OCI-LY7 (cell line): Measurements from ENCODE around the gene CEMIP2. TPM values are rescaled to one million over a fixed set of nuclear protein-coding genes. Genes with fewer than 3 reads are reported as not detected.

ENCODE experiments used
- BruUV-seq: library from RNA; stranded (reverse); fragments of 400-500 nt; replicated peaks from 2 replicates; lab custom pipeline; 2021; lab: Mats Ljungman, UMichigan
- CTCF ChIA-PET: fragments of 300-600 bp; sonication (Branson Sonifier 250); formaldehyde crosslinking; loops from one replicate; lab custom pipeline; 2022; ENCODE audit warnings: antibody characterized with exemption; ENCODE audit not compliant: unreplicated experiment; lab: Charles Lee
- POLR2A ChIA-PET: fragments of 300-600 bp; sonication (Branson Sonifier 250); formaldehyde crosslinking; loops from one replicate; lab custom pipeline; 2022; ENCODE audit warnings: antibody characterized with exemption; lab: Charles Lee
- DNase-seq: peaks from one replicate; pipeline ENCODE4 v3.0.0-alpha.2; 2015; ENCODE audit warnings: low spot score
- H2AFZ ChIP-seq: fragments of 200-600 bp; sonication (generic), shearing (Covaris generic); 2 replicates; pipeline ENCODE4 v1.6.1; 2014; ENCODE audit warnings: mild to moderate bottlenecking, antibody characterized with exemption, low read length, moderate library complexity
- H3K27ac ChIP-seq: fragments of 200-600 bp; sonication (generic); 2 replicates; pipeline ENCODE4 v1.5.1; 2014; ENCODE audit warnings: mixed run types, low read depth, mild to moderate bottlenecking, moderate library complexity, low read length, inconsistent platforms; ENCODE audit not compliant: poor library complexity, severe bottlenecking
- H3K36me3 ChIP-seq: fragments of 200-600 bp; sonication (generic); 2 replicates; pipeline ENCODE4 v1.6.1; 2014; ENCODE audit warnings: mild to moderate bottlenecking, antibody characterized with exemption, low read length, moderate library complexity, mixed read lengths; ENCODE audit not compliant: insufficient read depth
- H3K4me1 ChIP-seq: fragments of 200-600 bp; sonication (generic); 2 replicates; pipeline ENCODE4 v1.5.1; 2014; ENCODE audit warnings: mild to moderate bottlenecking, low read length; ENCODE audit not compliant: insufficient read depth, poor library complexity, severe bottlenecking
- H3K4me2 ChIP-seq: fragments of 200-600 bp; sonication (generic); 2 replicates; pipeline ENCODE4 v1.6.1; 2014; ENCODE audit warnings: mild to moderate bottlenecking, low read length
- H3K4me3 ChIP-seq: fragments of 200-600 bp; sonication (generic); 2 replicates; pipeline ENCODE4 v1.5.1; 2014; ENCODE audit warnings: mild to moderate bottlenecking, low read depth, low read length; ENCODE audit not compliant: poor library complexity, severe bottlenecking
- H3K79me2 ChIP-seq: fragments of 200-600 bp; sonication (generic); 2 replicates; pipeline ENCODE4 v1.6.1; 2016; ENCODE audit warnings: low read depth, mild to moderate bottlenecking, low read length, moderate library complexity, mixed read lengths; ENCODE audit not compliant: insufficient read depth
- H3K9me2 ChIP-seq: fragments of 200-600 bp; sonication (generic); 2 replicates; pipeline ENCODE4 v1.6.1; 2016; ENCODE audit warnings: mild to moderate bottlenecking, low read length, mixed read lengths; ENCODE audit not compliant: insufficient read depth
- H3K9me3 ChIP-seq: fragments of 200-600 bp; sonication (generic); 2 replicates; pipeline ENCODE4 v1.6.1; 2014; ENCODE audit warnings: mild to moderate bottlenecking, mixed run types, low read length, mixed read lengths
- H4K20me1 ChIP-seq: fragments of 200-600 bp; sonication (generic); 2 replicates; pipeline ENCODE4 v1.6.1; 2014; ENCODE audit warnings: mild to moderate bottlenecking, antibody characterized with exemption, low read length, moderate library complexity, mixed read lengths; ENCODE audit not compliant: insufficient read depth
- CTCF ChIP-seq: fragments of 200-600 bp; sonication (generic); conservative IDR thresholded peaks from 2 replicates; pipeline ENCODE4 v1.5.1; 2014; ENCODE audit warnings: mild to moderate bottlenecking, antibody characterized with exemption, low read length, moderate library complexity, mixed read lengths
- EZH2phosphoT487 ChIP-seq: fragments of 200-600 bp; sonication (generic); IDR thresholded peaks from 2 replicates; pipeline ENCODE4 v1.6.1; 2018; ENCODE audit warnings: low read depth, borderline replicate concordance, mild to moderate bottlenecking, mixed run types, antibody characterized with exemption, low read length, moderate library complexity, mixed read lengths
- intact Hi-C: fragments of 100-400 bp; cut with micrococcal nuclease; formaldehyde crosslinking; loops from one replicate; pipeline ENCODE4 v1.10.0; 2022; ENCODE audit not compliant: unreplicated experiment
- total RNA-seq, 2 experiments: library from RNA; depleted of rRNA in 1 of 2; stranded (reverse); fragments of >200 nt in 1 of 2; shearing (Covaris generic) in 1 of 2; gene quantifications; 2 replicates each; pipeline ENCODE4 v1.2.3, GENCODE V29; 2014 to 2022

Gene CEMIP2
- total RNA-seq, 2 experiments from 2014 or later: 1.8 to 4.8 TPM

DNA sequence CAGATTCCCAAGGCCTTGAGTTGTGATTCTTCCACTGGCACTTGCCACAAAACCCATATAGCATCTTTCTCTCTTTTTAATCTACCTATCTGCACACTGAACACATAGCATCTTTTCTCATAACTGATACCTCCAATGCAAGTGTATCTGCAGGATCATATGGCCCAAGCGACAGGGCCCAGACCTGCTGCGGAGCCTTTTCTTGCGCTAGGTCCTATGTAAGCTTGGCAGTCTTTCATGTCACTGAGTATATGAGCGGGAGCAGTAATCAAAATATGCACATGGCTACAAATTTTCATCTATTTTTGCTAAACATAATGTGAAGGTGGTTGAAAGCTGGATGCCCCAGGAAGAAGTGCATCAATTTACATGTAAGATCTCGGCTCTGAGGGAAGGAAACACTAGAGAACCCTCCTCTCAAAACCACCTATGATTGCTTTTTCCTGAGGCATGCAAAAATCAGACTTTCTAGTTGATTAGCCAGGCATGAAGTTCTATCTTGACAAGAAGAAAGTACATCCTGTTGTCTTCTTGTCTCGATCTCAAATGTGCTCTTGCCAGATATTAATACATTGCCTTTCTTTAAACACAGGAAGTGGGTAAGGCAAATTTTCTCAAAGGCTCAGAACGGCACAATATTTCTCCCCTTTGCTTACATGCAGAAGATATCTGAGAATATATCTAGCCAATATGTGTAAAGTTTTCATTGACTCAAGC, 26.9 kb upstream of the CEMIP2 start:
- peak overlapping the region; percentile 49 for H3K4me3 ChIP-seq
- intact Hi-C loops: loop anchor here (1.0 to 5.0 kb wide), 3 partner anchors 12 to 562 kb away; no protein-coding TSS in a partner anchor

DNA sequence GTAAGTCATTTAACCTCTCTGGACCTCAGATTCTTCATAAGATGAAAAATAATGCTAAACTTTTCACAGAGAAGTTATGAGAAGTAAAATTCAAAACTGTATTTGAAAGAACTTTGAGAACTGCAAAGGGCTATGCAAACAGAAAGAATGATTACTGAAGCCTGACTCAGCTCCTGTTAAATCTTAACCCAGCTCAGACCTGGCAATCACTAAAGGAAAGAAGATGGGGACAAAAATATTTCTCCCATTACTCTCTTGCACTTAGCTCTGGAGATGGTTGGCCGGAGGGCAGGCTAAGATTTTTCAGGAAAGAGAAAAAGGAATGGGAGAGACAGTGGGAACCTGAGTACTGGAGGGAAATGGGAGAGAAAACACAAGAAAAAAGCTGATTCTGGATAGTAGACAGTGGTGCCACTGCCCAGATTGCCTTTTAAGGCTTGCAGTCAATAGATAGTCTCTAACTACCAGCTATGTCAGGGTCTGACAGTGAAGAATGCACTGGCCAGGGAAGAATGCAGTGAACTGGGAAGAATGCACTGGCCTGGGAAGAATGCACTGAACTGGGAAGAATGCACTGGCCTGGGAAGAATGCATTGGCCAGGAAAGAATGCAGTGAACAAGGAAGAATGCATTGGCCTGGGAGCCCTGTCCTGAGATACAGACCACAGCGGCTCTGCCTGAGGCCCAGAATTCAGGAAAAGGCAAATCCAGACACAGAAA, 25.2 kb upstream of the CEMIP2 start:
- Histone ChIP-seq H3K36me3 (no peaks in the 10 kb centered on the region), H2AFZ (no peak overlapping the region), H4K20me1 (no peaks in the 10 kb centered on the region), H3K27ac (no peak overlapping the region), H3K79me2 (no peaks in the 10 kb centered on the region), H3K9me3 (no peaks in the 10 kb centered on the region), H3K4me1 (peaks cover 41% of the 10 kb centered on the region), H3K9me2 (no peaks in the 10 kb centered on the region), H3K4me2 (no peak overlapping the region), H3K4me3 (no peak overlapping the region)
- no peak for DNase-seq
- ChIA-PET CTCF (no interaction called here), POLR2A (interaction anchor here (0.5 to 2.5 kb wide), 12 partner anchors 9 to 1954 kb away, joined by 3 to 10 read pairs (median 3); partner anchors contain the start of genes ABHD17B and C9orf85)
- BruUV-seq: no TSS peak
- intact Hi-C loops: no loop called here
- TF ChIP-seq CTCF: no peak
- TF ChIP-seq EZH2phosphoT487: no peak

More for the DNA sequence above, 26.9 kb upstream of the CEMIP2 start:
- no peaks in the 10 kb centered on the region; the same call in 1 of the 2 replicates for H3K36me3 ChIP-seq
- H3K4me2 ChIP-seq: peak overlapping the region; percentile 71
- H3K79me2 ChIP-seq: no peaks in the 10 kb centered on the region
- BruUV-seq: no TSS peak
- TF ChIP-seq CTCF (no peak), EZH2phosphoT487 (no peak)
- peak overlapping the region; percentile 83 for H3K27ac ChIP-seq
- no peak overlapping the region for H2AFZ ChIP-seq
- peak; percentile 95 for DNase-seq
- CTCF ChIA-PET: interaction anchor here (0.9 to 1.0 kb wide), 2 partner anchors 13 to 26 kb away, joined by 3 to 4 read pairs; no protein-coding TSS in a partner anchor
- no peaks in the 10 kb centered on the region for H4K20me1 ChIP-seq
- no peaks in the 10 kb centered on the region for H3K9me3 ChIP-seq
- peaks cover 41% of the 10 kb centered on the region for H3K4me1 ChIP-seq
- POLR2A ChIA-PET: interaction anchor here (0.6 to 3.2 kb wide), 10 partner anchors 9 to 571 kb away, joined by 3 to 14 read pairs (median 4); partner anchors contain the start of genes ABHD17B and C9orf85
- H3K9me2 ChIP-seq: no peaks in the 10 kb centered on the region
